Activated CD8-positive, alpha-beta memory T cell treated with anti-CD3 and anti-CD28 coated beads, Interleukin-2, amount 50 U/mL, for 1 hour (primary cell): ENCODE results near the gene DGLUCY.
"Not testable (repeated sequence)": the region's sequence is repeated elsewhere in the genome, so short reads cannot be mapped to it uniquely, and the experiment has no call there.

ENCODE experiments used
- DNase-seq: peaks from one replicate; pipeline ENCODE4 v3.0.0-alpha.2; 2020; ENCODE audit errors: extremely low read depth

The DGLUCY gene

GRCh38 chr14:91257328-91258010 is 143.6 kb downstream of the DGLUCY start:
- DNase-seq: no peak

GRCh38 chr14:91258011-91258618 is 144.2 kb downstream of the DGLUCY start:
- DNase-seq: no peak

GRCh38 chr14:91258876-91259275 is 145.0 kb downstream of the DGLUCY start:
- no peak for DNase-seq

GRCh38 chr14:91261115-91261514 is 147.2 kb downstream of the DGLUCY start:
- no peak for DNase-seq

GRCh38 chr14:91261986-91262549 is 148.2 kb downstream of the DGLUCY start:
- no peak for DNase-seq

- no peak for DNase-seq
These were observed 149.5 kb downstream of the DGLUCY start for GRCh38 chr14:91263329-91263728.

- DNase-seq: no peak
These were observed 150.6 kb downstream of the DGLUCY start for GRCh38 chr14:91264151-91265150.

GRCh38 chr14:91265404-91265803 is 151.5 kb downstream of the DGLUCY start:
- DNase-seq: no peak

- not testable (repeated sequence) for DNase-seq
These were observed 152.4 kb downstream of the DGLUCY start for GRCh38 chr14:91266276-91266675.

- DNase-seq: no peak
These were observed 154.1 kb downstream of the DGLUCY start for GRCh38 chr14:91267965-91268437.

GRCh38 chr14:91269076-91269991 is 155.5 kb downstream of the DGLUCY start:
- no peak for DNase-seq

GRCh38 chr14:91270188-91270587 is 156.3 kb downstream of the DGLUCY start:
- no peak for DNase-seq

GRCh38 chr14:91270619-91271018 is 156.7 kb downstream of the DGLUCY start:
- no peak for DNase-seq

GRCh38 chr14:91271639-91272038 is 157.8 kb downstream of the DGLUCY start:
- no peak for DNase-seq

- no peak for DNase-seq
These were observed 158.7 kb downstream of the DGLUCY start for GRCh38 chr14:91272341-91273272.

GRCh38 chr14:91273273-91273884 is 159.5 kb downstream of the DGLUCY start:
- DNase-seq: no peak

GRCh38 chr14:91273885-91274273 is 160.0 kb downstream of the DGLUCY start:
- no peak for DNase-seq

GRCh38 chr14:91274796-91275195 is 160.9 kb downstream of the DGLUCY start:
- no peak for DNase-seq
